C4-2B (cell line): Measurements from ENCODE around the gene CPNE1.

ENCODE experiments used
- ZFX ChIP-seq: fragments of 450-650 bp; IDR thresholded peaks from 2 replicates; pipeline ENCODE4 v1.6.1; 2017
- TF ChIP-seq, protein P1 (sequence below): fragments of 450-650 bp; conservative IDR thresholded peaks from 2 replicates; pipeline ENCODE4 v1.5.1; 2017; ENCODE audit warnings: mild to moderate bottlenecking

DNA sequence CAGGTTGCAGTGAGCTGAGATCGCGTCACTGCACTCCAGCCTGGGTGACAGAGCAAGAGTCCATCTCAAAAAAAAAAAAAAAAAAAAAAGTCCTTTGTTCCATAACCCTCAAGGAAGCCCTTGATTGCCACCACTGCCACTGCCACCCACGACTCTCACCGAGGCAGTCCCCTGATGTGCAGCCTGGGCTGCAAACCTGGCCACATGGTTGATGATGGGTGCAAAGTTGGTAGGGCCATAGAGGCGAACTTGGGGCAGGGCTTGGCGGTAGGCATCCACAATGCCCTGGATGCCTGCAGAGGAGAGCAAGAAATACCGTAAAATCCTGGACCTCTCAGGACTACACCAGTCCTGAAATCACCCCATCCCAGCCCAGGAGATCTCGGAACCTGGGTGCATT is 37.6 kb downstream of the CPNE1 start:
- TF ChIP-seq, protein P1, sequence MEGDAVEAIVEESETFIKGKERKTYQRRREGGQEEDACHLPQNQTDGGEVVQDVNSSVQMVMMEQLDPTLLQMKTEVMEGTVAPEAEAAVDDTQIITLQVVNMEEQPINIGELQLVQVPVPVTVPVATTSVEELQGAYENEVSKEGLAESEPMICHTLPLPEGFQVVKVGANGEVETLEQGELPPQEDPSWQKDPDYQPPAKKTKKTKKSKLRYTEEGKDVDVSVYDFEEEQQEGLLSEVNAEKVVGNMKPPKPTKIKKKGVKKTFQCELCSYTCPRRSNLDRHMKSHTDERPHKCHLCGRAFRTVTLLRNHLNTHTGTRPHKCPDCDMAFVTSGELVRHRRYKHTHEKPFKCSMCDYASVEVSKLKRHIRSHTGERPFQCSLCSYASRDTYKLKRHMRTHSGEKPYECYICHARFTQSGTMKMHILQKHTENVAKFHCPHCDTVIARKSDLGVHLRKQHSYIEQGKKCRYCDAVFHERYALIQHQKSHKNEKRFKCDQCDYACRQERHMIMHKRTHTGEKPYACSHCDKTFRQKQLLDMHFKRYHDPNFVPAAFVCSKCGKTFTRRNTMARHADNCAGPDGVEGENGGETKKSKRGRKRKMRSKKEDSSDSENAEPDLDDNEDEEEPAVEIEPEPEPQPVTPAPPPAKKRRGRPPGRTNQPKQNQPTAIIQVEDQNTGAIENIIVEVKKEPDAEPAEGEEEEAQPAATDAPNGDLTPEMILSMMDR: no peak
- no peak for TF ChIP-seq ZFX
